HCT116 (cell line): Measurements from ENCODE around the gene NUP54.

Source experiments
- EZH2phosphoT487 ChIP-seq: fragments of 200-600 bp; IDR thresholded peaks from 2 replicates; pipeline ENCODE4 v1.6.1; 2018; ENCODE audit warnings: antibody characterized with exemption, borderline replicate concordance
- POLR2A ChIP-seq: IDR thresholded peaks from 2 replicates; pipeline ENCODE4 v1.7.0; 2011; ENCODE audit warnings: borderline replicate concordance; ENCODE audit not compliant: insufficient read depth, insufficient read length; ENCODE audit errors: extremely low read depth
- POLR2AphosphoS5 ChIP-seq: IDR thresholded peaks from 2 replicates; pipeline ENCODE4 v1.6.1; 2011; ENCODE audit warnings: mild to moderate bottlenecking, low read depth, low read length, moderate library complexity
- ZNF274 ChIP-seq: fragments of 200-500 bp; sonication (Bioruptor generic); IDR thresholded peaks from 2 replicates; pipeline ENCODE4 v1.6.1; 2014; ENCODE audit warnings: mild to moderate bottlenecking, low read depth, low read length, inconsistent platforms
- TF ChIP-seq, protein P1 (sequence below), 3 experiments: fragments of 200-600 bp in 1 of 3; sonication (generic) in 1 of 3; IDR thresholded peaks in 2 of 3; conservative IDR thresholded peaks in 1 of 3; 2 replicates each; pipeline ENCODE4 v1.5.1; 2012 to 2017; ENCODE audit warnings: low read depth in 2 of 3, low read length in 2 of 3, antibody characterized with exemption in 1 of 3, borderline replicate concordance in 1 of 3, control low read depth in 1 of 3, mild to moderate bottlenecking in 1 of 3, mixed read lengths in 1 of 3, mixed run types in 1 of 3, moderate library complexity in 1 of 3; ENCODE audit not compliant: insufficient read depth in 1 of 3
- TF ChIP-seq, protein P2 (sequence below): IDR thresholded peaks from 2 replicates; pipeline ENCODE4 v1.6.1; 2012
- TF ChIP-seq, protein P3 (sequence below): IDR thresholded peaks from 2 replicates; pipeline ENCODE4 v1.6.1; 2012; ENCODE audit warnings: low read depth

DNA sequence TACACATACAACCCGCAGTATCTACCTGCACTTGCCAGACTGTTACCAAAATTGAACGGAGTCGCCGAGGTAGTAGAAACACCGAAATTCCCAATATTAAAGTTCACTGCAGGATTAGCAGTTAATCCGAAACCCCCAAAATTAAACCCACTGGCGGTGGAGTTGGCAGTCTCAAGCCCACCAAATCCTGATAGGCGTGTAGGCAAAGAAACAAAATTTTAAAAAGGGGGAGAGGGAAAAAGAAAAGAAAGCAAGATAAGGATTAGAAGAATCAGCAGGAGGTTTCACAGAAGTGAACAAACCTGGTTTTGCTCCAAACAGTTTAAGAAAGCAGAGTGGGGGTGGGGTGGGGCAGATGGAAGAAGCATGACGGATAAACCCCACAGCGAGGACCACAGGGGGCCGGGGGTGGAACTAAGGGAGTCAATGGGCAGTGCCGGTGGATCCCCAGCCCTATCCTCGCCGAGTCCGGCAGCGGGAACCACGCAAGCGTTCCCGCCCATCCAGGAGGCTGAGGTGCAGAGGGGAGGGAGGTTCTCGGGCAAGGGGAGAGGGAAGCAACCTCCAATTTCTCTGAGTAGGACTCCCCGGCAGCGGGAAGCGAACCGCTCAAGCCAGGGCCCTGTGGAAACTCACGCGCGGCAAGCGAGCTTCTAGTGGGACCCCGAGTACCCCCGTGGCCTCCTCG lies 599 bp downstream of the NUP54 start:
- TF ChIP-seq EZH2phosphoT487 (no peak), POLR2A (no peak), ZNF274 (no peak), POLR2AphosphoS5 (no peak)
- TF ChIP-seq, protein P1, sequence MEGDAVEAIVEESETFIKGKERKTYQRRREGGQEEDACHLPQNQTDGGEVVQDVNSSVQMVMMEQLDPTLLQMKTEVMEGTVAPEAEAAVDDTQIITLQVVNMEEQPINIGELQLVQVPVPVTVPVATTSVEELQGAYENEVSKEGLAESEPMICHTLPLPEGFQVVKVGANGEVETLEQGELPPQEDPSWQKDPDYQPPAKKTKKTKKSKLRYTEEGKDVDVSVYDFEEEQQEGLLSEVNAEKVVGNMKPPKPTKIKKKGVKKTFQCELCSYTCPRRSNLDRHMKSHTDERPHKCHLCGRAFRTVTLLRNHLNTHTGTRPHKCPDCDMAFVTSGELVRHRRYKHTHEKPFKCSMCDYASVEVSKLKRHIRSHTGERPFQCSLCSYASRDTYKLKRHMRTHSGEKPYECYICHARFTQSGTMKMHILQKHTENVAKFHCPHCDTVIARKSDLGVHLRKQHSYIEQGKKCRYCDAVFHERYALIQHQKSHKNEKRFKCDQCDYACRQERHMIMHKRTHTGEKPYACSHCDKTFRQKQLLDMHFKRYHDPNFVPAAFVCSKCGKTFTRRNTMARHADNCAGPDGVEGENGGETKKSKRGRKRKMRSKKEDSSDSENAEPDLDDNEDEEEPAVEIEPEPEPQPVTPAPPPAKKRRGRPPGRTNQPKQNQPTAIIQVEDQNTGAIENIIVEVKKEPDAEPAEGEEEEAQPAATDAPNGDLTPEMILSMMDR (IDR thresholded peaks at IDR 0.05 in 2 of 3, conservative IDR thresholded peaks at IDR 0.05 in 1 of 3; ENCODE audit: borderline replicate concordance in 1 of 3, insufficient read depth in 1 of 3, low read depth in 2 of 3, low read length in 2 of 3), result no peak
- TF ChIP-seq, protein P2, sequence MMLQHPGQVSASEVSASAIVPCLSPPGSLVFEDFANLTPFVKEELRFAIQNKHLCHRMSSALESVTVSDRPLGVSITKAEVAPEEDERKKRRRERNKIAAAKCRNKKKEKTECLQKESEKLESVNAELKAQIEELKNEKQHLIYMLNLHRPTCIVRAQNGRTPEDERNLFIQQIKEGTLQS, result no peak
- TF ChIP-seq, protein P3, sequence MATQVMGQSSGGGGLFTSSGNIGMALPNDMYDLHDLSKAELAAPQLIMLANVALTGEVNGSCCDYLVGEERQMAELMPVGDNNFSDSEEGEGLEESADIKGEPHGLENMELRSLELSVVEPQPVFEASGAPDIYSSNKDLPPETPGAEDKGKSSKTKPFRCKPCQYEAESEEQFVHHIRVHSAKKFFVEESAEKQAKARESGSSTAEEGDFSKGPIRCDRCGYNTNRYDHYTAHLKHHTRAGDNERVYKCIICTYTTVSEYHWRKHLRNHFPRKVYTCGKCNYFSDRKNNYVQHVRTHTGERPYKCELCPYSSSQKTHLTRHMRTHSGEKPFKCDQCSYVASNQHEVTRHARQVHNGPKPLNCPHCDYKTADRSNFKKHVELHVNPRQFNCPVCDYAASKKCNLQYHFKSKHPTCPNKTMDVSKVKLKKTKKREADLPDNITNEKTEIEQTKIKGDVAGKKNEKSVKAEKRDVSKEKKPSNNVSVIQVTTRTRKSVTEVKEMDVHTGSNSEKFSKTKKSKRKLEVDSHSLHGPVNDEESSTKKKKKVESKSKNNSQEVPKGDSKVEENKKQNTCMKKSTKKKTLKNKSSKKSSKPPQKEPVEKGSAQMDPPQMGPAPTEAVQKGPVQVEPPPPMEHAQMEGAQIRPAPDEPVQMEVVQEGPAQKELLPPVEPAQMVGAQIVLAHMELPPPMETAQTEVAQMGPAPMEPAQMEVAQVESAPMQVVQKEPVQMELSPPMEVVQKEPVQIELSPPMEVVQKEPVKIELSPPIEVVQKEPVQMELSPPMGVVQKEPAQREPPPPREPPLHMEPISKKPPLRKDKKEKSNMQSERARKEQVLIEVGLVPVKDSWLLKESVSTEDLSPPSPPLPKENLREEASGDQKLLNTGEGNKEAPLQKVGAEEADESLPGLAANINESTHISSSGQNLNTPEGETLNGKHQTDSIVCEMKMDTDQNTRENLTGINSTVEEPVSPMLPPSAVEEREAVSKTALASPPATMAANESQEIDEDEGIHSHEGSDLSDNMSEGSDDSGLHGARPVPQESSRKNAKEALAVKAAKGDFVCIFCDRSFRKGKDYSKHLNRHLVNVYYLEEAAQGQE, result no peak
